SK-N-SH (cell line): Measurements from ENCODE around the gene CDHR3.

Source experiments
- CTCF ChIP-seq: fragments of 200-600 bp; sonication (generic); IDR thresholded peaks from 2 replicates; pipeline ENCODE4 v1.6.1; 2017; ENCODE audit warnings: antibody characterized with exemption, mild to moderate bottlenecking, moderate library complexity
- ELF1 ChIP-seq: IDR thresholded peaks from 2 replicates; pipeline ENCODE4 v1.4.0; 2012
- EP300 ChIP-seq, 2 experiments: IDR thresholded peaks; 2 replicates each; pipeline versions ENCODE4 v1.4.0 to v1.6.1; 2012; ENCODE audit warnings: borderline replicate concordance in 1 of 2, low read depth in 1 of 2, low read length in 1 of 2
- GABPA ChIP-seq: IDR thresholded peaks from 2 replicates; pipeline ENCODE4 v1.4.0; 2012; ENCODE audit warnings: low read depth, mild to moderate bottlenecking
- JUND ChIP-seq: IDR thresholded peaks from 2 replicates; pipeline ENCODE4 v1.4.0; 2012
- MAX ChIP-seq: IDR thresholded peaks from 2 replicates; pipeline ENCODE4 v1.4.0; 2012; ENCODE audit warnings: low read depth
- POLR2AphosphoS5 ChIP-seq: IDR thresholded peaks from 2 replicates; pipeline ENCODE4 v1.6.1; 2012; ENCODE audit warnings: low read depth, low read length
- RFX5 ChIP-seq: IDR thresholded peaks from 2 replicates; pipeline ENCODE4 v1.6.1; 2012; ENCODE audit warnings: mild to moderate bottlenecking, improper control_type of control experiment, low read length
- RXRA ChIP-seq: IDR thresholded peaks from 2 replicates; pipeline ENCODE4 v1.4.0; 2012; ENCODE audit warnings: low read depth, mild to moderate bottlenecking, borderline replicate concordance
- SIN3A ChIP-seq: IDR thresholded peaks from 2 replicates; pipeline ENCODE4 v1.6.1; 2012; ENCODE audit warnings: low read depth, mild to moderate bottlenecking, low read length, moderate library complexity, borderline replicate concordance
- SMC3 ChIP-seq: IDR thresholded peaks from 2 replicates; pipeline ENCODE4 v1.6.1; 2012; ENCODE audit warnings: low read depth, low read length, improper control_type of control experiment
- TEAD4 ChIP-seq: IDR thresholded peaks from 2 replicates; pipeline ENCODE4 v1.4.0; 2012; ENCODE audit warnings: mild to moderate bottlenecking, borderline replicate concordance; ENCODE audit not compliant: insufficient read depth
- TF ChIP-seq, protein P1 (sequence below): IDR thresholded peaks from 2 replicates; pipeline ENCODE4 v1.4.0; 2012; ENCODE audit warnings: low read depth, borderline replicate concordance
- TF ChIP-seq, protein P2 (sequence below): IDR thresholded peaks from 2 replicates; pipeline ENCODE4 v1.6.1; 2012; ENCODE audit warnings: mild to moderate bottlenecking, low read depth, low read length, moderate library complexity

DNA sequence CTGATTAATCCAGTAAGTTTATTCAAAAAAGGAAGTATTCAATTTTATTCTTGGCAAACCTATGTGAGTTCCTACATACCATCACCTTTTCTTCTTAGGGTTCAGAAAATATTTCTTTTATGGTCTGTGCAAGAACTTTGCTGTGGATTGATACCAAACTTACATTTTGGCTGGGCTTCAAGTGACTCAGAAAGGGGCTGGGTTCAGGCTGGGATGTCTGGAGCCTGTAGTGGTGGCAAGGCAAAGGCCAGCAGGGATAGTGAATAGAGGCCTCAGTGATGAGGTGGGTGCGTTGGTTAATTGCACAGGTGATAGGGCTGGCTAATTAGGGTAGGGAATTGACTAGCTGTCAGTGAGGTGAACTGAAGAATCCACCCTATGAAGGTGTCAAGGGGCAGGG, 46.5 kb upstream of the CDHR3 start:
- no peak for TF ChIP-seq CTCF
- TF ChIP-seq, protein P1, sequence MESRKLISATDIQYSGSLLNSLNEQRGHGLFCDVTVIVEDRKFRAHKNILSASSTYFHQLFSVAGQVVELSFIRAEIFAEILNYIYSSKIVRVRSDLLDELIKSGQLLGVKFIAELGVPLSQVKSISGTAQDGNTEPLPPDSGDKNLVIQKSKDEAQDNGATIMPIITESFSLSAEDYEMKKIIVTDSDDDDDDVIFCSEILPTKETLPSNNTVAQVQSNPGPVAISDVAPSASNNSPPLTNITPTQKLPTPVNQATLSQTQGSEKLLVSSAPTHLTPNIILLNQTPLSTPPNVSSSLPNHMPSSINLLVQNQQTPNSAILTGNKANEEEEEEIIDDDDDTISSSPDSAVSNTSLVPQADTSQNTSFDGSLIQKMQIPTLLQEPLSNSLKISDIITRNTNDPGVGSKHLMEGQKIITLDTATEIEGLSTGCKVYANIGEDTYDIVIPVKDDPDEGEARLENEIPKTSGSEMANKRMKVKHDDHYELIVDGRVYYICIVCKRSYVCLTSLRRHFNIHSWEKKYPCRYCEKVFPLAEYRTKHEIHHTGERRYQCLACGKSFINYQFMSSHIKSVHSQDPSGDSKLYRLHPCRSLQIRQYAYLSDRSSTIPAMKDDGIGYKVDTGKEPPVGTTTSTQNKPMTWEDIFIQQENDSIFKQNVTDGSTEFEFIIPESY, result no peak
- TF ChIP-seq JUND, result peak; percentile 38; the same call in 1 of the 2 replicates
- TF ChIP-seq MAX, result no peak
- no peak for TF ChIP-seq RFX5
- no peak for TF ChIP-seq RXRA
- TF ChIP-seq, protein P2, sequence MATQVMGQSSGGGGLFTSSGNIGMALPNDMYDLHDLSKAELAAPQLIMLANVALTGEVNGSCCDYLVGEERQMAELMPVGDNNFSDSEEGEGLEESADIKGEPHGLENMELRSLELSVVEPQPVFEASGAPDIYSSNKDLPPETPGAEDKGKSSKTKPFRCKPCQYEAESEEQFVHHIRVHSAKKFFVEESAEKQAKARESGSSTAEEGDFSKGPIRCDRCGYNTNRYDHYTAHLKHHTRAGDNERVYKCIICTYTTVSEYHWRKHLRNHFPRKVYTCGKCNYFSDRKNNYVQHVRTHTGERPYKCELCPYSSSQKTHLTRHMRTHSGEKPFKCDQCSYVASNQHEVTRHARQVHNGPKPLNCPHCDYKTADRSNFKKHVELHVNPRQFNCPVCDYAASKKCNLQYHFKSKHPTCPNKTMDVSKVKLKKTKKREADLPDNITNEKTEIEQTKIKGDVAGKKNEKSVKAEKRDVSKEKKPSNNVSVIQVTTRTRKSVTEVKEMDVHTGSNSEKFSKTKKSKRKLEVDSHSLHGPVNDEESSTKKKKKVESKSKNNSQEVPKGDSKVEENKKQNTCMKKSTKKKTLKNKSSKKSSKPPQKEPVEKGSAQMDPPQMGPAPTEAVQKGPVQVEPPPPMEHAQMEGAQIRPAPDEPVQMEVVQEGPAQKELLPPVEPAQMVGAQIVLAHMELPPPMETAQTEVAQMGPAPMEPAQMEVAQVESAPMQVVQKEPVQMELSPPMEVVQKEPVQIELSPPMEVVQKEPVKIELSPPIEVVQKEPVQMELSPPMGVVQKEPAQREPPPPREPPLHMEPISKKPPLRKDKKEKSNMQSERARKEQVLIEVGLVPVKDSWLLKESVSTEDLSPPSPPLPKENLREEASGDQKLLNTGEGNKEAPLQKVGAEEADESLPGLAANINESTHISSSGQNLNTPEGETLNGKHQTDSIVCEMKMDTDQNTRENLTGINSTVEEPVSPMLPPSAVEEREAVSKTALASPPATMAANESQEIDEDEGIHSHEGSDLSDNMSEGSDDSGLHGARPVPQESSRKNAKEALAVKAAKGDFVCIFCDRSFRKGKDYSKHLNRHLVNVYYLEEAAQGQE, result no peak
- no peak for TF ChIP-seq TEAD4
- no peak for TF ChIP-seq EP300 (IDR thresholded peaks at IDR 0.05; ENCODE audit: borderline replicate concordance in 1 of 2, low read depth in 1 of 2, low read length in 1 of 2)
- no peak for TF ChIP-seq POLR2AphosphoS5
- TF ChIP-seq SMC3, result no peak
- no peak for TF ChIP-seq ELF1
- TF ChIP-seq GABPA, result no peak
- TF ChIP-seq SIN3A, result no peak
